Prostate gland (tissue), 2 donors: Measurements from ENCODE around the gene NQO1. TPM values are rescaled to one million over a fixed set of nuclear protein-coding genes. Genes with fewer than 3 reads are reported as not detected.

Experiments used
- DNase-seq: peaks from one replicate; pipeline ENCODE4 v3.0.0-alpha.2; 2019; ENCODE audit warnings: low spot score
- H3K27ac ChIP-seq, 2 donors: fragments of 200-600 bp; sonication (generic); 2 replicates each; pipeline ENCODE4 v1.5.1; 2017 to 2019
- H3K27me3 ChIP-seq: fragments of 200-600 bp; sonication (generic); replicated peaks from 2 replicates; pipeline ENCODE4 v1.5.1; 2019; ENCODE audit not compliant: insufficient read depth
- H3K36me3 ChIP-seq, 2 donors: fragments of 200-600 bp; sonication (generic); 1 replicate in 1 of 2; 2 replicates in 1 of 2; pipeline versions ENCODE4 v1.5.1 to v1.8.1; 2017 to 2019
- H3K4me1 ChIP-seq: fragments of 200-600 bp; sonication (generic); replicated peaks from 2 replicates; pipeline ENCODE4 v1.5.1; 2019
- H3K4me3 ChIP-seq, 2 donors: fragments of 200-600 bp; sonication (generic); 2 replicates each; pipeline ENCODE4 v1.5.1; 2017 to 2019
- H3K9me3 ChIP-seq: fragments of 200-600 bp; sonication (generic); 2 replicates; pipeline ENCODE4 v1.5.1; 2017
- POLR2A ChIP-seq: fragments of 450-650 bp; IDR thresholded peaks from one replicate; pipeline ENCODE4 v1.6.1; 2016; ENCODE audit warnings: antibody characterized with exemption, mild to moderate bottlenecking
- POLR2AphosphoS5 ChIP-seq: sonication (generic); formaldehyde crosslinking; IDR thresholded peaks from one replicate; pipeline ENCODE4 v1.6.1; 2017; ENCODE audit warnings: antibody characterized with exemption
- WGBS: methylation state at CpG from one replicate; pipeline ENCODE4 v1.1.5; 2018; 5-methylcytosine and 5-hydroxymethylcytosine counted together
- intact Hi-C: fragments of 100-400 bp; cut with DNase I; formaldehyde crosslinking; loops from one replicate; pipeline ENCODE4 v1.14.2; 2022
- total RNA-seq, 2 donors: library from RNA; depleted of rRNA; stranded (reverse); fragments of >200 nt; gene quantifications; one replicate each; pipeline ENCODE4 v1.1.0, GENCODE V29; 2016
- TF ChIP-seq, protein P1 (sequence below), 4 experiments: fragments of 200-600 bp in 2 of 4; fragments of 450-650 bp in 2 of 4; sonication (generic) in 2 of 4; IDR thresholded peaks; 1 replicate in 3 of 4; 2 replicates in 1 of 4; pipeline ENCODE4 v1.5.1; 2016 to 2019; ENCODE audit warnings: antibody characterized with exemption in 4 of 4, mild to moderate bottlenecking in 2 of 4, moderate library complexity in 2 of 4

NQO1 gene
- total RNA-seq, 2 donors from 2014 or later, result 25.2 to 43.9 TPM

DNA sequence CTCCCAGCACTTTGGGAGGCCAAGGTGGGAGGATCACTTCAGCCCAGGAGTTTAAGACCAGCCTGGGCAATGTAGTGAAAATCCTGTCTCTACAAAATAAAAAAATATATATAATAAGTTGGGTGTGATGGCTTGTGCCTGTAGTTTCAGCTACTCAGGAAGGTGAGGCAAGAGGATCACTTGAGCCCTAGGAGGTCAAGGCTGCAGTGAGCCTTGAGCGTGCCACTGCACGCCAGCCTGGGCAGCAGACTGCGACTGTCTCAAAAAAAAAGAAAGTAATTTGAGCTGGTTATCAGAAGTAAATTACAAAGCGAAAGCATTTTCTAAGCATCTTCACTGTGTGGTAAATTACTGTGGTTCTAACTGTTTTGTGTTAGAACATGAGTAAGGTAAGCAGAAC lies 66.2 kb downstream of the NQO1 start:
- intact Hi-C loops, result no loop called here
- Histone ChIP-seq H3K4me1 (no peaks in the 10 kb centered on the region), H3K36me3 (no peaks in the 10 kb centered on the region), H3K9me3 (no peaks in the 10 kb centered on the region), H3K27ac (no peak overlapping the region), H3K27me3 (no peaks in the 10 kb centered on the region), H3K4me3 (no peak overlapping the region)
- DNase-seq, result no peak
- TF ChIP-seq POLR2AphosphoS5 (no peak), POLR2A (no peak)
- TF ChIP-seq, protein P1, sequence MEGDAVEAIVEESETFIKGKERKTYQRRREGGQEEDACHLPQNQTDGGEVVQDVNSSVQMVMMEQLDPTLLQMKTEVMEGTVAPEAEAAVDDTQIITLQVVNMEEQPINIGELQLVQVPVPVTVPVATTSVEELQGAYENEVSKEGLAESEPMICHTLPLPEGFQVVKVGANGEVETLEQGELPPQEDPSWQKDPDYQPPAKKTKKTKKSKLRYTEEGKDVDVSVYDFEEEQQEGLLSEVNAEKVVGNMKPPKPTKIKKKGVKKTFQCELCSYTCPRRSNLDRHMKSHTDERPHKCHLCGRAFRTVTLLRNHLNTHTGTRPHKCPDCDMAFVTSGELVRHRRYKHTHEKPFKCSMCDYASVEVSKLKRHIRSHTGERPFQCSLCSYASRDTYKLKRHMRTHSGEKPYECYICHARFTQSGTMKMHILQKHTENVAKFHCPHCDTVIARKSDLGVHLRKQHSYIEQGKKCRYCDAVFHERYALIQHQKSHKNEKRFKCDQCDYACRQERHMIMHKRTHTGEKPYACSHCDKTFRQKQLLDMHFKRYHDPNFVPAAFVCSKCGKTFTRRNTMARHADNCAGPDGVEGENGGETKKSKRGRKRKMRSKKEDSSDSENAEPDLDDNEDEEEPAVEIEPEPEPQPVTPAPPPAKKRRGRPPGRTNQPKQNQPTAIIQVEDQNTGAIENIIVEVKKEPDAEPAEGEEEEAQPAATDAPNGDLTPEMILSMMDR (IDR thresholded peaks at IDR 0.05), result no peak
- WGBS, result 75% methylated on average over 4 of the region's 4 CpGs

Other genes starting within 250 kb of the NQO1 start
- 10 to 100 TPM; 41.4 to 52.7 TPM for gene NFAT5, start 160.6 kb downstream of the NQO1 start, total RNA-seq
- 10 to 100 TPM; 29.8 to 44.1 TPM for gene NOB1, start 28.4 kb upstream of the NQO1 start, total RNA-seq
- 10 to 100 TPM; 30.9 to 66.3 TPM for gene WWP2, start 35.8 kb upstream of the NQO1 start, total RNA-seq
- gene CLEC18A, start 224.8 kb upstream of the NQO1 start, total RNA-seq, result 1 to 10 TPM; 1.5 to 8.0 TPM